ENCODE measurements around the gene CLMP. TPM values are rescaled to one million over a fixed set of nuclear protein-coding genes. Genes with fewer than 3 reads are reported as not detected.
"Not testable (repeated sequence)": the region's sequence is repeated elsewhere in the genome, so short reads cannot be mapped to it uniquely, and the experiment has no call there.

The CLMP gene
- total and polyA plus RNA-seq, 4 experiments from 2014 or later = 0.41 to 0.97 (median 0.53) TPM

- Mint-ChIP-seq H3K27me3 (no peaks in the 10 kb centered on the region), H3K27ac (no peak overlapping the region), H3K9me3 (no peaks in the 10 kb centered on the region), H3K36me3 (peaks cover 2 to 6% of the 10 kb centered on the region in 2 donors), H3K4me3 (no peak overlapping the region), H3K4me1 (peaks cover 9 to 25% (median 16%) of the 10 kb centered on the region in 4 donors)
- intact Hi-C loops (cut with micrococcal nuclease) = no loop called here
- Histone ChIP-seq H3K4me3 (ENCODE audit: low read length in 2 of 2) (no peak overlapping the region), H3K9me3 (ENCODE audit: control insufficient read depth in 1 of 2, low read length in 2 of 2) (no peaks in the 10 kb centered on the region), H3K36me3 (ENCODE audit: insufficient read depth, low read length) (no peaks in the 10 kb centered on the region), H3K27me3 (ENCODE audit: insufficient read depth, low read length) (no peaks in the 10 kb centered on the region), H3K27ac (ENCODE audit: low read depth, low read length) (no peak overlapping the region), H3K4me1 (ENCODE audit: insufficient read depth, low read length) (peaks cover 6% of the 10 kb centered on the region)
- ChIA-PET POLR2A (ENCODE audit: partially characterized antibody) (interaction anchor here (0.6 to 14.1 kb wide), 4 partner anchors 9 to 35 kb away, joined by 3 to 236 read pairs (median 5); partner anchors contain the start of gene HSPA8), CTCF (ENCODE audit: partially characterized antibody) (interaction anchor here (1.0 to 2.5 kb wide), 3 partner anchors 9 to 40 kb away, joined by 3 to 13 read pairs (median 5); partner anchors contain the start of gene HSPA8)
- no peak for DNase-seq
Measured at GRCh38 chr11:123093739-123094138, 101.3 kb downstream of the CLMP start.

DNA sequence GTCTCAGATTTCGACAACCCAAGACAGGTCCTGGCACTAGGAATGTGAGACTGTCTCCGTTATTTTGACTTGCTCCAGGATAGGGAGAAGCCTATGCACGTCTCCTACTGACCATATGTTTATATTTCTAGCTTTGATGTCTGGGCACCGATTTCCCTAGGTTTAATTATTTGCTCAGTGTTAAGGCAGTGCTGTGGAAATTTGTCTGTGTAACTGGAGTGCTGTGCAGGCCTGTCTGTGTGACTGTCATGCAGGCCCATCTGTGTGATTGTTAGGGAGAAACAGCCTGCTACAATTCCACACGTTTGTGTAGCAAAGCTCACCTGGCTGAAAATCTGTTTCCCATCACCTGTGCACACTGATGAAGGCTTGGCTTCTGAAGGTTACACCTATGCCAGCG, 103.5 kb downstream of the CLMP start:
- Histone ChIP-seq H3K4me3 (ENCODE audit: low read length in 2 of 2) (no peak overlapping the region), H3K27me3 (ENCODE audit: insufficient read depth, low read length) (no peaks in the 10 kb centered on the region), H3K4me1 (ENCODE audit: insufficient read depth, low read length) (peaks cover 29% of the 10 kb centered on the region), H3K27ac (ENCODE audit: low read depth, low read length) (no peak overlapping the region), H3K36me3 (ENCODE audit: insufficient read depth, low read length) (no peaks in the 10 kb centered on the region), H3K9me3 (ENCODE audit: control insufficient read depth in 1 of 2, low read length in 2 of 2) (no peaks in the 10 kb centered on the region)
- Mint-ChIP-seq H3K27me3 (no peaks in the 10 kb centered on the region), H3K36me3 (no peaks in the 10 kb centered on the region), H3K9me3 (no peaks in the 10 kb centered on the region), H3K27ac (peak overlapping the region in 6 of 7 donors; percentile 10 to 84 (median 64)), H3K4me3 (no peak overlapping the region), H3K4me1 (peaks cover 17 to 46% (median 29%) of the 10 kb centered on the region in 4 donors)
- ChIA-PET POLR2A (ENCODE audit: partially characterized antibody) (interaction anchor here (2.1 to 16.8 kb wide), 2 partner anchors 11 to 28 kb away, joined by 13 to 891 read pairs; partner anchors contain the start of gene HSPA8), CTCF (ENCODE audit: partially characterized antibody) (interaction anchor here (1.2 to 13.7 kb wide), 6 partner anchors 11 to 35 kb away, joined by 3 to 184 read pairs (median 5); partner anchors contain the start of gene HSPA8)
- no peak for DNase-seq
- intact Hi-C loops (cut with micrococcal nuclease) = no loop called here

DNA sequence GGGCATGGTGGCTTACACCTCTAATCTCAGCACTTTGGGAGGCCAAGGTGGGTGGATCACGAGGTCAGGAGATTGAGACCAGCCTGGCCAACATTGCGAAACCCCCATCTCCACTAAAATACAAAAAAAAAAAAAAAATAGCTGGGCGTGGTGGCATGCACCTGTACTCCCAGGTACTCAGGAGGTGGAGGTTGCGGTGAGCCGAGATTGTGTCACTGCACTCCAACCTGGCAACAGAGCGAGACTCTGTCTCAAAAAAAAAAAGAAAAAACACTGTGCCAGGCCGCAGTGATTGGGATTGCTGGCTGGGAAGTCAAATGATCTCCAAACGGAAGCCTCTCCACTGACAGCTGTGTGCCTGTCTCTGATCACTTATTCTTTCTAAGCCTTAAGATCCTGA, 104.9 kb downstream of the CLMP start:
- H3K9me3 ChIP-seq (ENCODE audit: control insufficient read depth in 1 of 2, low read length in 2 of 2); H3K4me3 Mint-ChIP-seq; H3K27me3 Mint-ChIP-seq; H3K36me3 Mint-ChIP-seq; intact Hi-C loops (cut with micrococcal nuclease); H3K9me3 Mint-ChIP-seq; H3K27ac ChIP-seq (ENCODE audit: low read depth, low read length); H3K36me3 ChIP-seq (ENCODE audit: insufficient read depth, low read length); H3K4me3 ChIP-seq (ENCODE audit: low read length in 2 of 2); DNase-seq; H3K27me3 ChIP-seq (ENCODE audit: insufficient read depth, low read length): not testable (repeated sequence)
- H3K27ac Mint-ChIP-seq = peak overlapping the region in 6 of 7 donors; percentile 13 to 87 (median 47)
- H3K4me1 ChIP-seq (ENCODE audit: insufficient read depth, low read length) = peaks cover 42% of the 10 kb centered on the region
- CTCF ChIA-PET (ENCODE audit: partially characterized antibody) = interaction anchor here (1.1 to 13.7 kb wide), 5 partner anchors 12 to 435 kb away, joined by 3 to 184 read pairs (median 21); partner anchors contain the start of gene UBASH3B
- peaks cover 23 to 55% (median 38%) of the 10 kb centered on the region in 4 donors for H3K4me1 Mint-ChIP-seq
- POLR2A ChIA-PET (ENCODE audit: partially characterized antibody) = interaction anchor here (4.0 to 16.8 kb wide), 2 partner anchors 10 to 27 kb away, joined by 17 to 891 read pairs; partner anchors contain the start of gene HSPA8

GRCh38 chr11:123088896-123089295, 106.2 kb downstream of the CLMP start:
- H3K27ac Mint-ChIP-seq = peak overlapping the region; percentile 53 to 96 (median 93)
- H3K27me3 ChIP-seq (ENCODE audit: insufficient read depth, low read length); H3K9me3 ChIP-seq (ENCODE audit: control insufficient read depth in 1 of 2, low read length in 2 of 2); H3K4me3 ChIP-seq (ENCODE audit: low read length in 2 of 2); intact Hi-C loops (cut with micrococcal nuclease); H3K27ac ChIP-seq (ENCODE audit: low read depth, low read length); H3K36me3 Mint-ChIP-seq; DNase-seq; H3K36me3 ChIP-seq (ENCODE audit: insufficient read depth, low read length); H3K9me3 Mint-ChIP-seq; H3K27me3 Mint-ChIP-seq: not testable (repeated sequence)
- ChIA-PET CTCF (ENCODE audit: partially characterized antibody) (interaction anchor here (0.7 to 13.7 kb wide), 13 partner anchors 8 to 215 kb away, joined by 3 to 184 read pairs (median 5); partner anchors contain the start of gene HSPA8), POLR2A (ENCODE audit: partially characterized antibody) (interaction anchor here (0.7 to 16.8 kb wide), 4 partner anchors 9 to 25 kb away, joined by 3 to 891 read pairs (median 28); partner anchors contain the start of gene HSPA8)
- H3K4me1 Mint-ChIP-seq = peaks cover 24 to 66% (median 44%) of the 10 kb centered on the region in 4 donors
- H3K4me1 ChIP-seq (ENCODE audit: insufficient read depth, low read length) = peaks cover 51% of the 10 kb centered on the region
- peak overlapping the region in 2 of 8 donors; percentile 23 to 31 for H3K4me3 Mint-ChIP-seq

GRCh38 chr11:123087657-123088056, 107.4 kb downstream of the CLMP start:
- H3K36me3 Mint-ChIP-seq; H3K27me3 Mint-ChIP-seq; H3K9me3 ChIP-seq (ENCODE audit: control insufficient read depth in 1 of 2, low read length in 2 of 2); H3K36me3 ChIP-seq (ENCODE audit: insufficient read depth, low read length); H3K27me3 ChIP-seq (ENCODE audit: insufficient read depth, low read length); H3K9me3 Mint-ChIP-seq: not testable (repeated sequence)
- Mint-ChIP-seq H3K4me3 (peak overlapping the region; percentile 62 to 83 (median 74)), H3K4me1 (peaks cover 37 to 78% (median 56%) of the 10 kb centered on the region in 4 donors), H3K27ac (peak overlapping the region; percentile 93 to 97 (median 95))
- intact Hi-C loops (cut with micrococcal nuclease) = loop anchor here (1.0 kb wide), 3 partner anchors 16 to 25 kb away; partner anchors contain the start of gene HSPA8
- Histone ChIP-seq H3K4me3 (ENCODE audit: low read length in 2 of 2) (peak overlapping the region in 1 of 2 donors; percentile 23), H3K27ac (ENCODE audit: low read depth, low read length) (peak overlapping the region; percentile 48), H3K4me1 (ENCODE audit: insufficient read depth, low read length) (peaks cover 63% of the 10 kb centered on the region)
- ChIA-PET POLR2A (ENCODE audit: partially characterized antibody) (interaction anchor here (1.3 to 16.8 kb wide), 4 partner anchors 9 to 24 kb away, joined by 3 to 891 read pairs (median 28); partner anchors contain the start of gene HSPA8), CTCF (ENCODE audit: partially characterized antibody) (interaction anchor here (0.7 to 13.7 kb wide), 10 partner anchors 8 to 390 kb away, joined by 3 to 184 read pairs (median 6); partner anchors contain the start of gene HSPA8)
- peak; percentile 48 to 67 (median 56) for DNase-seq

- no peaks in the 10 kb centered on the region for H3K27me3 ChIP-seq (ENCODE audit: insufficient read depth, low read length)
- peaks cover 38 to 79% (median 54%) of the 10 kb centered on the region in 4 donors for H3K4me1 Mint-ChIP-seq
- peak overlapping the region; percentile 84 to 97 (median 92) for H3K27ac Mint-ChIP-seq
- H3K4me1 ChIP-seq (ENCODE audit: insufficient read depth, low read length) = peaks cover 65% of the 10 kb centered on the region
- ChIA-PET CTCF (ENCODE audit: partially characterized antibody) (interaction anchor here (1.7 to 13.7 kb wide), 6 partner anchors 10 to 30 kb away, joined by 8 to 184 read pairs (median 54); partner anchors contain the start of gene HSPA8), POLR2A (ENCODE audit: partially characterized antibody) (interaction anchor here (4.2 to 16.8 kb wide), 2 partner anchors 18 to 23 kb away, joined by 38 to 891 read pairs; partner anchors contain the start of gene HSPA8)
- no peaks in the 10 kb centered on the region for H3K36me3 ChIP-seq (ENCODE audit: insufficient read depth, low read length)
- no peaks in the 10 kb centered on the region for H3K9me3 ChIP-seq (ENCODE audit: control insufficient read depth in 1 of 2, low read length in 2 of 2)
- no peaks in the 10 kb centered on the region for H3K9me3 Mint-ChIP-seq
- intact Hi-C loops (cut with micrococcal nuclease) = no loop called here
- peak overlapping the region in 7 of 8 donors; percentile 59 to 86 (median 71) for H3K4me3 Mint-ChIP-seq
- no peak overlapping the region for H3K4me3 ChIP-seq (ENCODE audit: low read length in 2 of 2)
- H3K36me3 Mint-ChIP-seq = peaks cover 3 to 6% of the 10 kb centered on the region in 2 donors
- no peak for DNase-seq
- no peak overlapping the region for H3K27ac ChIP-seq (ENCODE audit: low read depth, low read length)
- no peaks in the 10 kb centered on the region for H3K27me3 Mint-ChIP-seq
Measured at GRCh38 chr11:123086305-123086704, 108.7 kb downstream of the CLMP start.

DNA sequence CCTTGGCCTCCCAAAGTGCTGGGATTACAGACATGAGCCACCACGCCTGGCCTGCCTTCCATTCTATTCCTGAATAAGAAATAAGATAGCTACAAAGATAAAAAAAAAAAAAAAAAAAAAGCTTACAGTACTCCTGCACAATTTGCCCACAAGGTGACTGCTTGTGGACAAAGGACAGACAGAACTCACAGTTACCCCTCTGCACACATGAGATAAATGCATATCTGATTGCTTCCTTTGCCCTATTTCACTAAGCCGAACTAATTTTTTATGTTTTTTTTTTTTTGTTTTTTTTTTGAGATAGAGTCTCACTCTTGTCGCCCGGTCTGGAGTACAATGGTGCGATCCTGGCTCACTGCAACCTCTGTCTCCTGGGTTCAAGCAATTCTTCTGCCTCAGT, 109.6 kb downstream of the CLMP start:
- peaks cover 31 to 71% (median 50%) of the 10 kb centered on the region in 4 donors for H3K4me1 Mint-ChIP-seq

More for the DNA sequence above, 109.6 kb downstream of the CLMP start:
- intact Hi-C loops (cut with micrococcal nuclease) = no loop called here
- Histone ChIP-seq H3K36me3 (ENCODE audit: insufficient read depth, low read length) (no peaks in the 10 kb centered on the region), H3K9me3 (ENCODE audit: control insufficient read depth in 1 of 2, low read length in 2 of 2) (no peaks in the 10 kb centered on the region), H3K4me3 (ENCODE audit: low read length in 2 of 2) (no peak overlapping the region), H3K4me1 (ENCODE audit: insufficient read depth, low read length) (peaks cover 65% of the 10 kb centered on the region), H3K27ac (ENCODE audit: low read depth, low read length) (no peak overlapping the region), H3K27me3 (ENCODE audit: insufficient read depth, low read length) (no peaks in the 10 kb centered on the region)
- CTCF ChIA-PET (ENCODE audit: partially characterized antibody) = interaction anchor here (1.7 to 13.7 kb wide), 6 partner anchors 11 to 29 kb away, joined by 8 to 184 read pairs (median 54); partner anchors contain the start of gene HSPA8
- no peak overlapping the region for H3K4me3 Mint-ChIP-seq
- no peaks in the 10 kb centered on the region for H3K9me3 Mint-ChIP-seq
- H3K27me3 Mint-ChIP-seq = no peaks in the 10 kb centered on the region
- H3K27ac Mint-ChIP-seq = peak overlapping the region; percentile 15 to 95 (median 62)
- no peak for DNase-seq
- POLR2A ChIA-PET (ENCODE audit: partially characterized antibody) = interaction anchor here (4.2 to 16.8 kb wide), 2 partner anchors 18 to 22 kb away, joined by 38 to 891 read pairs; partner anchors contain the start of gene HSPA8
- peaks cover 3 to 6% of the 10 kb centered on the region in 2 donors for H3K36me3 Mint-ChIP-seq

All from CD4-positive, alpha-beta memory T cell (primary cell).